Measurements from ENCODE around the gene KRTAP12-3.

- TF ChIP-seq CTCF (conservative IDR thresholded peaks at IDR 0.05 in 1 of 2, IDR thresholded peaks at IDR 0.05 in 1 of 2; ENCODE audit: low read depth in 1 of 2, low read length in 2 of 2) (no peak), EZH2 (IDR thresholded peaks at IDR 0.05; ENCODE audit: low read length, missing control alignments) (no peak)
Observed at GRCh38 chr21:44623575-44623974, 34.2 kb upstream of the KRTAP12-3 start.
